Thyroid gland (tissue), 4 donors: ENCODE measurements around the gene PSMA8. TPM values are rescaled to one million over a fixed set of nuclear protein-coding genes. Genes with fewer than 3 reads are reported as not detected.

Source experiments
- DNase-seq, 2 donors: peaks; one replicate each; pipeline ENCODE4 v3.0.0-alpha.2; 2019
- H3K27ac ChIP-seq, 3 donors: fragments of 200-600 bp; sonication (generic); 1 replicate in 2 of 3; 2 replicates in 1 of 3; pipeline ENCODE4 v1.5.1; 2016 to 2019; ENCODE audit warnings: mild to moderate bottlenecking in 1 of 3, moderate library complexity in 1 of 3
- H3K27me3 ChIP-seq: fragments of 200-600 bp; sonication (generic); one replicate; pipeline ENCODE4 v1.5.1; 2019
- H3K36me3 ChIP-seq, 2 donors: fragments of 200-600 bp; sonication (generic); one replicate each; pipeline ENCODE4 v1.5.1; 2016 to 2019
- H3K4me1 ChIP-seq, 2 donors: fragments of 200-600 bp; sonication (generic); one replicate each; pipeline ENCODE4 v1.5.1; 2017 to 2019
- H3K4me3 ChIP-seq, 3 donors: fragments of 200-600 bp; sonication (generic); replicated peaks in 1 of 3; 1 replicate in 2 of 3; 2 replicates in 1 of 3; pipeline ENCODE4 v1.5.1; 2016; ENCODE audit warnings: mild to moderate bottlenecking in 1 of 3
- H3K9me3 ChIP-seq: fragments of 200-600 bp; sonication (generic); one replicate; pipeline ENCODE4 v1.5.1; 2017
- CTCF ChIP-seq, 6 experiments: fragments of 200-600 bp in 3 of 6; fragments of 450-650 bp in 3 of 6; sonication (generic) in 3 of 6; IDR thresholded peaks; one replicate each; pipeline ENCODE4 v1.5.1; 2016 to 2019; ENCODE audit warnings: antibody characterized with exemption in 6 of 6, mild to moderate bottlenecking in 2 of 6, inconsistent platforms in 1 of 6, moderate library complexity in 1 of 6
- POLR2A ChIP-seq, 2 donors: fragments of 450-650 bp; IDR thresholded peaks; one replicate each; pipeline ENCODE4 v1.6.1; 2017; ENCODE audit warnings: antibody characterized with exemption in 2 of 2, mild to moderate bottlenecking in 2 of 2, moderate library complexity in 1 of 2
- WGBS, 2 donors: methylation state at CpG; one replicate each; pipeline ENCODE4 v1.1.5; 2017; 5-methylcytosine and 5-hydroxymethylcytosine counted together
- intact Hi-C: fragments of 100-400 bp; cut with DNase I; formaldehyde crosslinking; loops from one replicate; pipeline ENCODE4 v1.15.1; 2023
- total RNA-seq, 4 donors: library from RNA; depleted of rRNA; stranded (reverse); fragments of >200 nt; gene quantifications; one replicate each; pipeline ENCODE4 v1.2.3, GENCODE V29; 2016

The PSMA8 gene
- under 1 TPM in 1 of 4 donors, not detected in 3; 0.40 TPM for total RNA-seq

- H3K4me1 ChIP-seq: no peaks in the 10 kb centered on the region
- no peaks in the 10 kb centered on the region for H3K27me3 ChIP-seq
- no peaks in the 10 kb centered on the region for H3K36me3 ChIP-seq
- H3K9me3 ChIP-seq: no peaks in the 10 kb centered on the region
- no peak within 1 kb of the TSS for H3K4me3 ChIP-seq
- TF ChIP-seq CTCF (IDR thresholded peaks at IDR 0.05) (no peak), POLR2A (IDR thresholded peaks at IDR 0.05) (no peak)
- peak in 1 of 2 donors; percentile 12 for DNase-seq
- WGBS, 2 donors: 70 to 71% methylated on average over 31 of the region's 31 CpGs
- intact Hi-C loops: no loop called here
- H3K27ac ChIP-seq: no peak within 1 kb of the TSS
These were observed at the start of gene PSMA8 for GRCh38 chr18:26133652-26134051. Gene PSMA8 (plus strand): TSS chr18:26133869. CDS start chr18:26133966, 97 bp downstream.

GRCh38 chr18:26085056-26085455, 48.6 kb upstream of the PSMA8 start:
- no peak for DNase-seq
- Histone ChIP-seq H3K9me3 (no peaks in the 10 kb centered on the region), H3K27me3 (no peaks in the 10 kb centered on the region), H3K4me3 (no peak overlapping the region), H3K4me1 (peaks cover 14 to 15% of the 10 kb centered on the region in 2 donors), H3K36me3 (peaks cover 6 to 13% of the 10 kb centered on the region in 2 donors), H3K27ac (no peak overlapping the region)
- no peak for TF ChIP-seq POLR2A (IDR thresholded peaks at IDR 0.05)
- TF ChIP-seq CTCF (IDR thresholded peaks at IDR 0.05): no peak
- intact Hi-C loops: no loop called here
- WGBS, 2 donors: 92 to 94% methylated on average over 5 of the region's 5 CpGs

GRCh38 chr18:26086959-26087358, 46.7 kb upstream of the PSMA8 start:
- H3K27ac ChIP-seq: no peak overlapping the region
- no peak overlapping the region for H3K4me3 ChIP-seq
- no peak for TF ChIP-seq CTCF (IDR thresholded peaks at IDR 0.05)
- no peak for TF ChIP-seq POLR2A (IDR thresholded peaks at IDR 0.05)
- DNase-seq: no peak
- 90 to 96% methylated on average over 6 of the region's 6 CpGs for WGBS, 2 donors
- intact Hi-C loops: no loop called here
- no peaks in the 10 kb centered on the region for H3K9me3 ChIP-seq
- peaks cover 6 to 11% of the 10 kb centered on the region in 2 donors for H3K36me3 ChIP-seq
- peaks cover 14 to 15% of the 10 kb centered on the region in 2 donors for H3K4me1 ChIP-seq
- H3K27me3 ChIP-seq: no peaks in the 10 kb centered on the region

- H3K27ac ChIP-seq: no peak overlapping the region
These were observed 45.2 kb upstream of the PSMA8 start for GRCh38 chr18:26088487-26088886.

GRCh38 chr18:26089293-26090129, 44.2 kb upstream of the PSMA8 start:
- peaks cover 4 to 11% of the 10 kb centered on the region in 2 donors for H3K36me3 ChIP-seq
- TF ChIP-seq CTCF (IDR thresholded peaks at IDR 0.05): no peak
- TF ChIP-seq POLR2A (IDR thresholded peaks at IDR 0.05): no peak
- intact Hi-C loops: loop anchor here (10.0 kb wide), 1 partner anchor 135 kb away; the partner anchor contains the start of gene TAF4B
- no peak for DNase-seq
- peak overlapping the region; percentile 68 to 95 (median 94) for H3K4me3 ChIP-seq
- peak overlapping the region; percentile 92 to 95 (median 95) for H3K27ac ChIP-seq
- H3K4me1 ChIP-seq: peaks cover 14 to 15% of the 10 kb centered on the region in 2 donors
- H3K27me3 ChIP-seq: no peaks in the 10 kb centered on the region
- no peaks in the 10 kb centered on the region for H3K9me3 ChIP-seq
- WGBS, 2 donors: 4 to 5% methylated on average over 16 to 21 of the region's 35 CpGs

More at GRCh38 chr18:26088487-26088886, 45.2 kb upstream of the PSMA8 start:
- no peak for TF ChIP-seq POLR2A (IDR thresholded peaks at IDR 0.05)
- 52 to 66% methylated on average over 3 of the region's 3 CpGs for WGBS, 2 donors
- no peak for DNase-seq
- intact Hi-C loops: no loop called here
- H3K9me3 ChIP-seq: no peaks in the 10 kb centered on the region
- no peaks in the 10 kb centered on the region for H3K27me3 ChIP-seq
- no peak overlapping the region for H3K4me3 ChIP-seq
- H3K36me3 ChIP-seq: peaks cover 6 to 11% of the 10 kb centered on the region in 2 donors
- peaks cover 14 to 15% of the 10 kb centered on the region in 2 donors for H3K4me1 ChIP-seq
